ENCODE results near the gene GNAZ. TPM values are rescaled to one million over a fixed set of nuclear protein-coding genes. Genes with fewer than 3 reads are reported as not detected.

The GNAZ gene
- total and polyA plus RNA-seq, 9 donors, result 3.0 to 4.8 (median 3.7) TPM

DNA sequence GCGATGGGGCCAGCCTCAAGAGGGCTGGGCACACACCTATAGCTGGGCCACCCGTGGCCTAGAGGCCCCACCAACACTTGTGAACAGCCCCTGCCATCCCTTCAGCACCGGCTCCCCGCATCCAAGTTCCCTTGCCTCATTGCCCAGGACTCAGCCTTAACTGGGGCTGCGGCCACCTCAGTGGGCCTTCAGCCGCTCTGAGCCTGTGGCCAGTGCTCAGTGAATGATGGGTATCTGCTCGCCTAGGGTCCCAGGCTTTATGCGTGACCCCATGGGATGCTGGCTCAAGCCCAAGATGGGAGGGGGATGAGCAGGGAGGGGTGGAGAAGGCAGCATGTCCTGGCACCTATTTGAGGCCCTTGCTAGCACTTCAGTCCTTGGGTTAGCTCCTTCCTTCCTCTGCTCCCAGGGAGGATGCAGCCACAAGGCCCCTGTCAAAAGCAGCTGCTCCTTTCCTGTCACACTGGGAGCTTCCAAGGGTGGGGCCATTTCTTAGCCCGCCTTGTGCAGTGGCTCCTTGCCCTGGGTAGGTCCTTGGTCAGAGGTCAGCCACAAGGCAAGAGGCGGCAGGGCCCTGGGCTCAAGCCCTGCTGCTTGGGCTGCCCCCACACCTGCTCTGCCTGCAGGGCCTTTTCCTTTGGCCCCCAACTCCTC, 31.8 kb downstream of the GNAZ start:
- Histone ChIP-seq H3K4me3 (ENCODE audit: low read length) (no peak overlapping the region), H3K4me1 (ENCODE audit: control insufficient read depth, insufficient read depth, low read length) (peaks cover 65% of the 10 kb centered on the region), H3K27me3 (ENCODE audit: control insufficient read depth, insufficient read depth, low read length) (no peaks in the 10 kb centered on the region), H3K27ac (ENCODE audit: low read length) (no peak overlapping the region), H3K36me3 (ENCODE audit: control insufficient read depth, insufficient read depth, low read length) (no peaks in the 10 kb centered on the region), H3K9me3 (replicated peaks; ENCODE audit: control insufficient read depth, low read depth, low read length) (no peaks in the 10 kb centered on the region)
- DNase-seq, result no peak
- 89% methylated on average over 9 of the region's 10 CpGs for WGBS (ENCODE audit: insufficient coverage)

DNA sequence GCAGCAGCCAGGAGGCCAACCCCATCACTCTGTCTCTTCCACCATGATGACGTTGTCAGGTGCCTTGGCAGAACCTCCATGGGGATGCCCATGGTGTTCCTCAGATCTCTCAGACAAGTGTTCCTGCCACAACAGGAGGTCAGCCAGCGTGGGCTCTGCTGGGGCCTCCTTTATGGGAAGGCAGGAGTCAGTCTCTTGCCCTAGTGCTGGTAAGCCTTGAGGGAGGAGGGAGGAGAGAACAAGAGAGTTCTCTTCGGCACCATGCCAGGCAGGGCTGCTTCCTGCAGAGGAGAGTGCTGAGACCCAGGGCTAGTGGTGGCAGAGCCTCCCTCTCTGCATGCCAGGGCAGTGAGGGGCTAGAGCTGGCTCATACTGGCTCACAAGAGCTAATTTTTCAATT, 32.5 kb downstream of the GNAZ start:
- H3K9me3 ChIP-seq (replicated peaks; ENCODE audit: control insufficient read depth, low read depth, low read length), result no peaks in the 10 kb centered on the region
- no peak for DNase-seq
- H3K36me3 ChIP-seq (ENCODE audit: control insufficient read depth, insufficient read depth, low read length), result no peaks in the 10 kb centered on the region
- no peak overlapping the region for H3K27ac ChIP-seq (ENCODE audit: low read length)
- H3K4me3 ChIP-seq (ENCODE audit: low read length), result no peak overlapping the region
- 71% methylated on average over 1 of the region's 3 CpGs for whole genome bisulfite sequencing (ENCODE audit: insufficient coverage)
- no peaks in the 10 kb centered on the region for H3K27me3 ChIP-seq (ENCODE audit: control insufficient read depth, insufficient read depth, low read length)
- H3K4me1 ChIP-seq (ENCODE audit: control insufficient read depth, insufficient read depth, low read length), result peaks cover 70% of the 10 kb centered on the region

DNA sequence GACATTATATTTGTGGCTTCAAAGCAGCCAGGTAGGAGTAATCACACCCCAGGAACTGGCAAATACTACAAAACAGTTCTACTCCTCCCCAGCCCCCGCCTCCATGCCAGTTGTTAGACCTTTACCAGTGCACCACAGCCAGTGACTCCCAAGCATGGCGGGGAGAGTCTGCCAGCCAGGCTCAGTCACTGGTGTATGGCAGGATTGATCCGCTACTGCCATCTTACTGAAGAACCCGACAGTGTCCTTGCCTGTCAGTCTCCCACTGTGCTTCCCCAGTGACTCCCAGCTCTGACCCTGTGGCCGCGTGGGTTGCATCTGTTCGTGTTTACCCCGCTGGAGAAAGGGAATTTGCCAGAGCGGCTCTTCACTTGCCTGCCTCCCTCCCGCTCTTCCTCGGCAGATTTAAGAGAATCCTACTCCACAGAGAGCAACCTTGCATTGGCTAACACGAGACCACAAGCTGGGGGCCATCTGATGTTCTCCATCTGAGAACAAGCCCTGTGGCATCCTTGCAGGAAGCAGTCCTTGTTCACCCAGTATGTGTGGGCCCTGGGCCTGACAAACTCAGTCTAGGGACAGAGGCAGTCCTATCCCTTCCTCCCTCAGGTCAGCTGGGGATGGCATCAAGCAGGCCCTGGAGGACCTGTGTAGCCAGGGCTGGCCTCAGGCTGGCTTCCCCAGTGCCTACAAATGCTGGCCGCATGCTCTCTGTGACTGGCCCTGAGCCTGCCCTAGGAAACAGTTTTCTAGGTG, 33.1 kb downstream of the GNAZ start:
- H3K9me3 ChIP-seq (replicated peaks; ENCODE audit: control insufficient read depth, low read depth, low read length), result no peaks in the 10 kb centered on the region
- WGBS (ENCODE audit: insufficient coverage), result 64% methylated on average over 13 of the region's 13 CpGs
- H3K36me3 ChIP-seq (ENCODE audit: control insufficient read depth, insufficient read depth, low read length), result no peaks in the 10 kb centered on the region
- no peak for DNase-seq
- no peak overlapping the region for H3K27ac ChIP-seq (ENCODE audit: low read length)
- H3K4me3 ChIP-seq (ENCODE audit: low read length), result no peak overlapping the region
- no peaks in the 10 kb centered on the region for H3K27me3 ChIP-seq (ENCODE audit: control insufficient read depth, insufficient read depth, low read length)
- peaks cover 70% of the 10 kb centered on the region for H3K4me1 ChIP-seq (ENCODE audit: control insufficient read depth, insufficient read depth, low read length)

DNA sequence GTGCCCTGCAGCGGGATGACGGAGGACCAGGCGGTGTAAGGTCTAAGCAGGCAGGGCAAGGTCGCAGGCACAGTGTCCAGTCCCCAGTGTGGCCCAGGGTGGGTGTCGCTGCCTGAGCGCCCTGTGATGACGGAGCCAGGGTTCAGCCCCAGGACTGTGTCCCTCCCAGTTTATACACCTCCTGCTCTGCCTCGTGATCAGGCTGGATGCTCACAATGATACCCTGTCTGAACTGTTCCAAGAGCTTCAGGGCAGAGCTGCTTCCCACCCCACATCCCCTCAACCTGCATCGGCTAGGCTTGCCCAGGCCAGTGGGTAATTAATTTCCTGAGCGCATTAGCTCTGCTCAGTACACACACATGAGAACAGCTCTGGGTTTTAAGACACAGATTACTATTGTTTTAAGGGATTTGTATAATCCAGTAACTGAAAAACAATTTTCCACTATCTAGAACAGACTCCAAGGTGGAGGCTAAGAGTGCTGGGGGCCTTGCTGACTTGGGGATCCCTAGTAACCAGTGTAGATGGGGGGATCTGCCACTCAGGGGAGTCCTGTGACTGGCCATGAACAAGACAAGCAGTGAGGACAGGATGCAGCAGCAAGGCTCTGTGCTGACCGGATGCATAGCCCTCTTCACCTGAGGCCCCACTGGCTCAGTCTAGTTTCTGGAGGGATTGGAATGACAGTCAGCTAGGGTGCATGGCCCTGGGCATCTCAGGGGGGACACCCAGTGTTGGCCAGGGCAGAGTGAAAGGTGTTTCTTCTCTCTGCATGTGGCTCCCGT, 34.1 kb downstream of the GNAZ start:
- Histone ChIP-seq H3K27ac (ENCODE audit: low read length) (no peak overlapping the region), H3K4me3 (ENCODE audit: low read length) (no peak overlapping the region), H3K4me1 (ENCODE audit: control insufficient read depth, insufficient read depth, low read length) (peaks cover 70% of the 10 kb centered on the region), H3K36me3 (ENCODE audit: control insufficient read depth, insufficient read depth, low read length) (no peaks in the 10 kb centered on the region), H3K27me3 (ENCODE audit: control insufficient read depth, insufficient read depth, low read length) (no peaks in the 10 kb centered on the region), H3K9me3 (replicated peaks; ENCODE audit: control insufficient read depth, low read depth, low read length) (no peaks in the 10 kb centered on the region)
- 83% methylated on average over 10 of the region's 12 CpGs for WGBS (ENCODE audit: insufficient coverage)
- no peak for DNase-seq

DNA sequence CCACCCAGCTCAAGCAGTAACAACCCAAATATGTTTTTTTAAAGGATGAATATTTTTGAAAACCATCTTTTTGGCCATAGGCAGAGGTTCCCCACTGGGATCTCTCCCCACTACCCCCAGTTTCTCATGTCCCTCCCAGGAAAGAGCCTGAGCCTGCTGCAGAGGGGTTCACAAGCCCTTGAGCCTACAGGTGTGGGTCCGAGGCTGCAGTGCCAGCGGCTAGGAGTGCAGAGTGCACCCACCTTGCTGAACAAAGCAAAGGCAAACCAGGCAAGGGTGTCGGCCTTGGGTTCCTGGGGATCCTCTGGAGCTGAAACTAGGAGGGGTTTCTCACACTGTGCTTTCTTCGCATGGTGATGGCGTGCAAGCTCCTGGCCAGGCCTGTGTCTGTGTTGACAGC, 35.0 kb downstream of the GNAZ start:
- 100% methylated on average over 2 of the region's 5 CpGs for WGBS (ENCODE audit: insufficient coverage)
- H3K36me3 ChIP-seq (ENCODE audit: control insufficient read depth, insufficient read depth, low read length), result no peaks in the 10 kb centered on the region
- peaks cover 70% of the 10 kb centered on the region for H3K4me1 ChIP-seq (ENCODE audit: control insufficient read depth, insufficient read depth, low read length)
- no peaks in the 10 kb centered on the region for H3K27me3 ChIP-seq (ENCODE audit: control insufficient read depth, insufficient read depth, low read length)
- DNase-seq, result no peak
- H3K9me3 ChIP-seq (replicated peaks; ENCODE audit: control insufficient read depth, low read depth, low read length), result no peaks in the 10 kb centered on the region
- H3K27ac ChIP-seq (ENCODE audit: low read length), result no peak overlapping the region
- no peak overlapping the region for H3K4me3 ChIP-seq (ENCODE audit: low read length)

DNA sequence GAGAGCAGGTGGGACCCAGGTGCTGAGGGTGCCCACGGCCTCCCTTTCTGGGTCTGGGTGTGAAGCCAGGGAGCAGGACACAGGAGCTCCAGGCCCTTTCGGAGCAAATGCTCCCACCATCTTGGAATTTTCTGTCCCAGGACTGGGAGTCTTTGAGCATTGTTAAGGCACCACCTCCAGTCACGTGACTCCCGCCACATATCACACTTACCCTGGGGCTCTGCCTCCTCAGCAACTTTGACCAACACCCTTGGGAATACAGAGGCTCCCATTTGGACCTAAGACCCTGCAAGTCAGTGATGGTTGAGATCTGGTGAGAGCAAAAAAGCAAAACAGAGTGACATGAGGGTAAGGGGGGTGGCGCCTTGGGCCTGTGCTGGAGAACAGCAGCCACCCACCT, 35.6 kb downstream of the GNAZ start:
- H3K27ac ChIP-seq (ENCODE audit: low read length), result no peak overlapping the region
- no peak overlapping the region for H3K4me3 ChIP-seq (ENCODE audit: low read length)
- no peaks in the 10 kb centered on the region for H3K27me3 ChIP-seq (ENCODE audit: control insufficient read depth, insufficient read depth, low read length)
- H3K9me3 ChIP-seq (replicated peaks; ENCODE audit: control insufficient read depth, low read depth, low read length), result no peaks in the 10 kb centered on the region
- no peaks in the 10 kb centered on the region for H3K36me3 ChIP-seq (ENCODE audit: control insufficient read depth, insufficient read depth, low read length)
- H3K4me1 ChIP-seq (ENCODE audit: control insufficient read depth, insufficient read depth, low read length), result peaks cover 71% of the 10 kb centered on the region
- no peak for DNase-seq
- 100% methylated on average over 1 of the region's 5 CpGs for WGBS (ENCODE audit: insufficient coverage)

DNA sequence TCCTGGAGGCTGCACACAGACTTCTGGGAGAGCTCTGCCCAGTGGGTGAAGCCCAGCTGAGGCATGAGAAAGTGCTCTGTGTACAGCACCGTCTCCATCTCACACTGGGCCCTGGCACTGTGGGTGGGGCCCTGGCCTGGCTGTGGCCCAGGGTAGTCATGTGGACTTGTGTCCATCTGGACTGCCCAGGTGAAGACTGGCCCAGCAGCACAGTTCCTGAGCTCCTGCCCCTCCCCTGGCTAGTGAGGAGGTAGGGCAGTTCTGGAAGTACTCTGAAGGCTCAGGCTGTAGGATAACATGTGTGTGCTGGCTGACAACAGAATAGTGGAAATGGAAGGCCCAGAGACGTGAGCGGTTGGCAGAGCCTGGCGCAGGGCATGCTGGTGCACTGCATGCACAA, 36.0 kb downstream of the GNAZ start:
- H3K27me3 ChIP-seq (ENCODE audit: control insufficient read depth, insufficient read depth, low read length), result no peaks in the 10 kb centered on the region
- H3K4me3 ChIP-seq (ENCODE audit: low read length), result no peak overlapping the region
- H3K9me3 ChIP-seq (replicated peaks; ENCODE audit: control insufficient read depth, low read depth, low read length), result no peaks in the 10 kb centered on the region
- H3K27ac ChIP-seq (ENCODE audit: low read length), result peak overlapping the region; percentile 40
- DNase-seq, result no peak
- no CpG with 5 or more reads among the region's 4 CpGs for WGBS (ENCODE audit: insufficient coverage)
- H3K4me1 ChIP-seq (ENCODE audit: control insufficient read depth, insufficient read depth, low read length), result peaks cover 74% of the 10 kb centered on the region
- H3K36me3 ChIP-seq (ENCODE audit: control insufficient read depth, insufficient read depth, low read length), result no peaks in the 10 kb centered on the region

DNA sequence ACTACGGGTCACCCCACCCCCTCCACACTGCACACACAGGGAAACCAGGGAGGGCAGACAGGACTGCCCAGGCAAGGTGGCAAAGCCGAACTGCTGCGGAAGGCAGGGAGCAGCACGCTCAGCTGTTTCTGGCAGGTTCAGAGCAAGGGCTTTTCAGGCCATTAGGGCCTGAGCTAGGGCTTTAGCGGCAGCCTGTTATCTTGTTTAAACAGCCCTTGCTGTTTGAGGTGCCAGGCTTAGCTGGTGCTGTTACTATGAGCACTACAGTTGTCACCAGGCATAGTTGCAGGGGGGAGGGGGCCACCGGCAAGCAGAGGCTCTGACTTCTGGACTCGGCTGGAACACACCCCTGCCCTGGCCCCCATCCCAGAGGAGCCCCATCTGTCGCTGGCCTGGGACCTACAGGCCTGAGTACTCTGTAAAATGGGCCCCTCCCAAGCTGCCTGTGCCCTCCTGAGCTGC, 36.6 kb downstream of the GNAZ start:
- Histone ChIP-seq H3K4me3 (ENCODE audit: low read length) (no peak overlapping the region), H3K27me3 (ENCODE audit: control insufficient read depth, insufficient read depth, low read length) (no peaks in the 10 kb centered on the region), H3K4me1 (ENCODE audit: control insufficient read depth, insufficient read depth, low read length) (peaks cover 74% of the 10 kb centered on the region), H3K36me3 (ENCODE audit: control insufficient read depth, insufficient read depth, low read length) (no peaks in the 10 kb centered on the region), H3K9me3 (replicated peaks; ENCODE audit: control insufficient read depth, low read depth, low read length) (no peaks in the 10 kb centered on the region), H3K27ac (ENCODE audit: low read length) (peak overlapping the region; percentile 40)
- WGBS (ENCODE audit: insufficient coverage), result 49% methylated on average over 6 of the region's 8 CpGs
- DNase-seq, result peak; percentile 84

DNA sequence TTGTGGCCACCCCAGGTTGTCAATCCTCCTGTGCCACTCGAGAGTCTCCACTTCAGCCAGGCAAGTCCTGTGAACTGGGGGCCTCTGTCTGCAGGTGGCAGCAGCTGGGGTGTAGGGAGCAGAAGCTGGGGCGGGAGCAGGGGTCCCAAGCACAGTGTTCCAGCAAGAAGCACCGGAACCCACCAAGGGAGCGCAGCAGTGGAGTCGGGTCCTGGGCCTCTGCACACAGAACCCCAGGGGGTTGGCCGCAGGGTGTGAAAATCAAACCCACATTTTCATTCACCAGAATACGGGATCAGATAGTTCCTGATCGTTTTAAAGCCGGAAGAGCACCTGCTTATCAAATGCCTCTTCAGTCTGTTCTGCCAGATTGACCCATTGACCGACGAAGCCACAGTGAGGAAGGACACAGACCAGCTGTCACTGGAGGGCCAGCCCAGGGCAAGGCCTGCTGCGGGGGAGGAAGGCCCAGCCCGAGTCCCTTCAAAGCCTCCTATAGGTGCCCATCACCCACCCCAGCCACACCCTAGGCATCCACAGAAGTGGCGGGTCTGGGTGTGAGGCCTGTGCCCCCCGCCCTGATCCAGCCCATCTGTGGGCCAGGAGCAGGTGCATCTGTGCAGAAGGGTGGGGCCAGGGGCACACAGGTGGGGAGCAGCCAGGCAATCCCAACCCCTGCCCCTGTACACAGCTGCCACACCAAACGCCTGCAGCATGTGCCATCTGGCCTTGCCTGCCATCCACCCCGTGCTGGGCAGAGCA, 37.3 kb downstream of the GNAZ start:
- no peak overlapping the region for H3K4me3 ChIP-seq (ENCODE audit: low read length)
- peaks cover under 1% of the 10 kb centered on the region for H3K27me3 ChIP-seq (ENCODE audit: control insufficient read depth, insufficient read depth, low read length)
- H3K4me1 ChIP-seq (ENCODE audit: control insufficient read depth, insufficient read depth, low read length), result peaks cover 74% of the 10 kb centered on the region
- WGBS (ENCODE audit: insufficient coverage), result 78% methylated on average over 12 of the region's 17 CpGs
- H3K36me3 ChIP-seq (ENCODE audit: control insufficient read depth, insufficient read depth, low read length), result no peaks in the 10 kb centered on the region
- peak overlapping the region; percentile 40 for H3K27ac ChIP-seq (ENCODE audit: low read length)
- no peak for DNase-seq
- no peaks in the 10 kb centered on the region for H3K9me3 ChIP-seq (replicated peaks; ENCODE audit: control insufficient read depth, low read depth, low read length)
